Mesothelial cell of epicardium (in vitro differentiated cells): ENCODE data around the gene SDK1. TPM values are rescaled to one million over a fixed set of nuclear protein-coding genes. Genes with fewer than 3 reads are reported as not detected.
A peak's percentile ranks its signal among the peaks of the same experiment; 100 is the strongest.

Experiments used
- DNase-seq, 2 experiments: peaks; one replicate each; pipeline ENCODE4 v3.0.0; 2021; ENCODE audit warnings: low spot score in 2 of 2; ENCODE audit not compliant: unreplicated experiment in 2 of 2
- H3K27ac Mint-ChIP-seq: 2 replicates; pipeline ENCODE4 v1.8.0; 2021; ENCODE audit warnings: mixed read lengths
- H3K27me3 Mint-ChIP-seq: 2 replicates; pipeline ENCODE4 v1.8.0; 2021; ENCODE audit warnings: low read depth, mixed read lengths
- H3K36me3 Mint-ChIP-seq: 2 replicates; pipeline ENCODE4 v1.8.0; 2021; ENCODE audit warnings: mixed read lengths
- H3K4me1 Mint-ChIP-seq: 2 replicates; pipeline ENCODE4 v1.8.0; 2021; ENCODE audit warnings: mixed read lengths
- H3K4me3 Mint-ChIP-seq: 2 replicates; pipeline ENCODE4 v1.8.0; 2021; ENCODE audit warnings: mild to moderate bottlenecking, moderate library complexity, mixed read lengths
- H3K9me3 Mint-ChIP-seq: 2 replicates; pipeline ENCODE4 v1.8.0; 2021; ENCODE audit warnings: mixed read lengths
- total RNA-seq: library from RNA; stranded (reverse); gene quantifications from 3 replicates; pipeline ENCODE4 v1.2.1, GENCODE V29; 2021
- TF ChIP-seq, protein P1 (sequence below): fragments of 200-600 bp; sonication (generic); IDR thresholded peaks from one replicate; pipeline ENCODE4 v1.5.0; 2021; ENCODE audit warnings: antibody characterized with exemption; ENCODE audit not compliant: unreplicated experiment

The SDK1 gene
- total RNA-seq, 1 donor from 2014 or later, result 12.8 TPM

DNA sequence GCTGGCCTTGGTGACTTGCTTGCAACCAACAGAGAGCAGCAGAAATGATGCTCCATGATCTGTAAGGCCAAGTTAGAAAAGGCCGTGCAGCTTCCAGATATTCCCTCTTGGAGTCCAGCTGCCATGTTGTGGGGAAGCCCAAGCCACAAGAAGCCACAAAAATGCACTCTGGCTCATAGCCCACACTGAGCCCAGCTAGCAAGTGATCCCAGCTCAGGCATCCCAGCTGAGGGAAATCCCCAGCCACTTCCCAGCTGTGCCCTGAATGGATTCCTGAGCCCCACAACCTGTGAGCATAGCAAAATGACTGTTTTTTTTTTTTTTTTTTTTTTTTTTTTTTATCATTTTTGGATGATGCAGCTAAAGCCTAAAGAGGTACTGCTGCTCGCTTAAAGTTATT lies 11.1 kb upstream of the SDK1 start:
- TF ChIP-seq, protein P1, sequence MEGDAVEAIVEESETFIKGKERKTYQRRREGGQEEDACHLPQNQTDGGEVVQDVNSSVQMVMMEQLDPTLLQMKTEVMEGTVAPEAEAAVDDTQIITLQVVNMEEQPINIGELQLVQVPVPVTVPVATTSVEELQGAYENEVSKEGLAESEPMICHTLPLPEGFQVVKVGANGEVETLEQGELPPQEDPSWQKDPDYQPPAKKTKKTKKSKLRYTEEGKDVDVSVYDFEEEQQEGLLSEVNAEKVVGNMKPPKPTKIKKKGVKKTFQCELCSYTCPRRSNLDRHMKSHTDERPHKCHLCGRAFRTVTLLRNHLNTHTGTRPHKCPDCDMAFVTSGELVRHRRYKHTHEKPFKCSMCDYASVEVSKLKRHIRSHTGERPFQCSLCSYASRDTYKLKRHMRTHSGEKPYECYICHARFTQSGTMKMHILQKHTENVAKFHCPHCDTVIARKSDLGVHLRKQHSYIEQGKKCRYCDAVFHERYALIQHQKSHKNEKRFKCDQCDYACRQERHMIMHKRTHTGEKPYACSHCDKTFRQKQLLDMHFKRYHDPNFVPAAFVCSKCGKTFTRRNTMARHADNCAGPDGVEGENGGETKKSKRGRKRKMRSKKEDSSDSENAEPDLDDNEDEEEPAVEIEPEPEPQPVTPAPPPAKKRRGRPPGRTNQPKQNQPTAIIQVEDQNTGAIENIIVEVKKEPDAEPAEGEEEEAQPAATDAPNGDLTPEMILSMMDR, result no peak

DNA sequence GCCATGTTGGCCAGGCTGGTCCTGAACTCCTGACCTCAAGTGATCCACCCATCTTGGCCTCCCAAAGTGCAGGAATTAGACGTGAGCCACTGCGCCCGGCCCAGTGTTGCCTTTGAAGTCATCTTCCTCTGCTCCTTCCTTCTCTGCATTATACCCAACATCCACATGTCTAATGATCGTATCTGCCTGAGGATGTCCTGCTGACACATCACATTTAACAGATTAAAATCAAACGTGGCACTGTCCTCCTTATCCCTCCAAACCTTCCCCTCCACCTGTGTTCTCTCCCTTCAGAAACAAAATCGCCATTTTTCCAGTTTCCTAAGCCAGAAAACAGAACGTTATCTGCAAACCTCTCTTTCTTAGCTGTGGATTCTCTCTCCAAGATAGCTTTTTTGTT lies 8.4 kb upstream of the SDK1 start:
- Mint-ChIP-seq H3K4me1 (no peaks in the 10 kb centered on the region), H3K36me3 (no peaks in the 10 kb centered on the region), H3K27ac (no peak overlapping the region), H3K9me3 (no peaks in the 10 kb centered on the region), H3K27me3 (no peaks in the 10 kb centered on the region), H3K4me3 (no peak overlapping the region)
- TF ChIP-seq, protein P1, result no peak
- DNase-seq, result no peak

More for the DNA sequence above, 11.1 kb upstream of the SDK1 start:
- H3K36me3 Mint-ChIP-seq, result no peaks in the 10 kb centered on the region
- no peaks in the 10 kb centered on the region for H3K27me3 Mint-ChIP-seq
- no peak overlapping the region for H3K27ac Mint-ChIP-seq
- H3K9me3 Mint-ChIP-seq, result peaks cover 4% of the 10 kb centered on the region
- H3K4me1 Mint-ChIP-seq, result peaks cover 4% of the 10 kb centered on the region
- DNase-seq, result no peak
- H3K4me3 Mint-ChIP-seq, result no peak overlapping the region

DNA sequence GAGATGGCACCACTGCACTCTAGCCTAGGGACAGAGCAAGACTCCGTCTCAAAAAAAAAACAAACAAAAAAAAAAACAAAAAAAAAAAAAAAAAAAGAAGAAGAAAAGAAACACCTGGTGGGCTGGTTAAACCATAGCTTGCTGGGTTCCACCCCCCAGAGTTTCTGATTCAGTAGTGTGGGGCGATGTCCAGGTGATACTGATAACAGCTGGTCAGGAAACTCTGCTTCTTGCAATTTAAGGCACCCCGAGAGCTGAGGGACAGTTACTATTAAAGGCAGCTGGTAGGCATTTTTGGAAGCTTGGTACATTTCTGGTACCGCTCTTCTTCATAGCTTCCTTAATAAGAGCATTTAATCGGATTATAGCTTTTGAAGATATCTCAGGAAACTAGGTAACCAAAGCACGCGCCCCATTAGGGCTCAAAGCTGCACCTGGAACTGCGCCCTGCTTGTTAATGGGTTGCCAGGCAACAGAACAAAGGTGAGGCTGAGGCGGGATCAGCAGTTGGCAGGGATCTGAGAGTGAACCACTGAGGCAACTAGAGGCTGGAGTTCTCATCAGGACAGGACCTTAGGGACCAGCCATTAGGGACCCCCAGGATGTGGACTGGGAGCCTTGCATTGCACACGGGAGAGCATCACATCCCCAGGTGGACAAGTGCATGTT lies 6.5 kb upstream of the SDK1 start:
- no peak for DNase-seq
- TF ChIP-seq, protein P1, result no peak
- peaks cover 5% of the 10 kb centered on the region for H3K27me3 Mint-ChIP-seq
- no peaks in the 10 kb centered on the region for H3K9me3 Mint-ChIP-seq
- no peaks in the 10 kb centered on the region for H3K36me3 Mint-ChIP-seq
- no peak overlapping the region for H3K27ac Mint-ChIP-seq
- H3K4me1 Mint-ChIP-seq, result peaks cover 1% of the 10 kb centered on the region
- H3K4me3 Mint-ChIP-seq, result no peak overlapping the region

DNA sequence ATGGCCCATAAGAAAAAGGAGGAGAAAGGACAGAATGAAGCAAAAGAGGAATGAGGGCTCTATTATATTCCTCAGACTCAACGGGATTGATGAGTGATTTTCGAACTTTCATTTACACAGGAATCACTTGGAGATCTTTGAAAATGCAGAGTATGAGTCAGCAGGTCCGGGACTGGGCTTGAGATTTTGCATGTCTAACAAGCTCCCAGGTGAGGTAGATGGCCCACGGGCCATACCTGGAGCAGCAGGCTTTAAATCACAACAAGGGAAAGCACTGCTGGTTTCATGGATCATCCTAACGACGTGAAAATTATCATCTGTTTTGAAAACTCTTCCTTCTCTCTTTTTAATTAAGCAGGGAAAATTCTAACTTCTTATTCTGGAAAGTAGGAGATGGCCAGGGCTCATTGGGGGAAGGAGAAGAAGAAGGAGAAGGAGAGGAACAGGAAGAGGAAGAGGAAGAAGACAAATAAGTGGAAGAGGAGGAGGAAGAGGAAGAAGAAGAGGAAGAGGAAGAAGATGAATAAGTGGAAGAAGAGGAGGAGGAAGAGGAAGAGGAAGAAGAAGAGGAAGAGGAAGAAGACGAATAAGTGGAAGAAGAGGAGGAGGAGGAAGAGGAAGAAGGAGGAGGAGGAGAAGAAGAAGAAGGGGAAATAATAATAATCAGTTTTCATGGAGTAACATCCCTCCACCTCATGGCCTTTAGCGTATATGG lies 3.8 kb upstream of the SDK1 start:
- H3K27ac Mint-ChIP-seq, result no peak overlapping the region
- H3K27me3 Mint-ChIP-seq, result peaks cover 12% of the 10 kb centered on the region
- H3K4me1 Mint-ChIP-seq, result peaks cover 9% of the 10 kb centered on the region
- no peak for DNase-seq
- H3K4me3 Mint-ChIP-seq, result no peak overlapping the region
- no peaks in the 10 kb centered on the region for H3K9me3 Mint-ChIP-seq
- no peaks in the 10 kb centered on the region for H3K36me3 Mint-ChIP-seq
- TF ChIP-seq, protein P1, result no peak

DNA sequence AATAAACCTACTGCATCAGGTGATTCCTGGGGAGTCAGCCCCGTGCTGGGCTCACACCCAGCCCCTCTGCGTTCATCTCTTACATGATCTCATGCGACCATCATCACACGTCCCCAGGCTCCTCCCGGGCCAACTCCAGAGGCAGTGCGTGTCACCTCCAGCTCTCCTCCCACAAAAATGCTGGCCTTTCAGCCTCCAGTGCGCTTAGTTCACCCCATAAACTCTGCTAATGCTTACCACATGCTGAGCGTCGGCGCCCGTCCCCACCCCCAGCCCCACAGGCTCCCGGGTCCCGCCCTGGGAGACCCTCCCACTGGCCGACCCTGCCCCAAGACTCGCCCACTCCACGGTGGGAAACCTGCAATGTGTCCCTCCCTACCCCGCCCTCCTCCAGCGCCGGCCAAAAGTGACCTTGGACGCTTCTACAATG lies 816 bp upstream of the SDK1 start:
- TF ChIP-seq, protein P1, result no peak
- Mint-ChIP-seq H3K9me3 (no peaks in the 10 kb centered on the region), H3K36me3 (no peaks in the 10 kb centered on the region), H3K4me1 (peaks cover 17% of the 10 kb centered on the region), H3K27ac (no peak overlapping the region), H3K4me3 (peak overlapping the region; percentile 54), H3K27me3 (peaks cover 12% of the 10 kb centered on the region)
- no peak for DNase-seq
